Neural progenitor cell (in vitro differentiated cells): ENCODE measurements around the gene FAM199X.

Source experiments
- CTCF ChIP-seq: fragments of 200-600 bp; sonication (generic); IDR thresholded peaks from 2 replicates; pipeline ENCODE4 v1.5.1; 2017; ENCODE audit warnings: antibody characterized with exemption, mild to moderate bottlenecking
- EZH2 ChIP-seq: fragments of 200-600 bp; sonication (generic); IDR thresholded peaks from 2 replicates; pipeline ENCODE4 v1.6.1; 2017; ENCODE audit warnings: antibody characterized with exemption, mild to moderate bottlenecking, moderate library complexity
- EZH2phosphoT487 ChIP-seq: fragments of 200-600 bp; sonication (generic); IDR thresholded peaks from 2 replicates; pipeline ENCODE4 v1.6.1; 2017; ENCODE audit warnings: antibody characterized with exemption

GRCh38 chrX:104187931-104188330, 21.7 kb downstream of the FAM199X start:
- TF ChIP-seq CTCF (no peak), EZH2phosphoT487 (no peak), EZH2 (no peak)
